Astrocyte (in vitro differentiated cells and primary cell): Measurements from ENCODE around the gene NOB1.

Experiments used
- EZH2 ChIP-seq: IDR thresholded peaks from 2 replicates; pipeline ENCODE4 v1.6.1; 2012; ENCODE audit warnings: mild to moderate bottlenecking, low read length, inconsistent platforms; ENCODE audit not compliant: insufficient read depth
- TF ChIP-seq, protein P1 (sequence below): IDR thresholded peaks from 2 replicates; pipeline ENCODE4 v1.5.1; 2011; ENCODE audit warnings: low read depth, mild to moderate bottlenecking, inconsistent platforms, low read length, moderate library complexity; ENCODE audit not compliant: insufficient read depth

DNA sequence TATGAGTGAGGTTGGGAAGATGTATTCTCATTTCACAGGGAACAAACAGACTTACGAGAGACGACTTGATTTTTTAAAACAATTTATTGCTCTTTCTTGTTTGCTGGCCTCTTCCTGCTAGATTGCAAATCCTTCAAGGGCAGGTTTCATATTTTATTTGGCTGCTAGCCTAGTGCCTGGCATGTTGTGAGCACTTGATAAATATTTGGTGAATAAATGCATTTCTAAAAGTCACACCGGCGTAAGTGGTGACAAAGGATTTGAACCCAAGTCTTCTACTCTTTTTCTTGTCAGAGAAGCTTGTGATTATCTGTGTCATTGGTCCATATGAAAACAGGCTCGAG is 8.8 kb upstream of the NOB1 start:
- TF ChIP-seq, protein P1, sequence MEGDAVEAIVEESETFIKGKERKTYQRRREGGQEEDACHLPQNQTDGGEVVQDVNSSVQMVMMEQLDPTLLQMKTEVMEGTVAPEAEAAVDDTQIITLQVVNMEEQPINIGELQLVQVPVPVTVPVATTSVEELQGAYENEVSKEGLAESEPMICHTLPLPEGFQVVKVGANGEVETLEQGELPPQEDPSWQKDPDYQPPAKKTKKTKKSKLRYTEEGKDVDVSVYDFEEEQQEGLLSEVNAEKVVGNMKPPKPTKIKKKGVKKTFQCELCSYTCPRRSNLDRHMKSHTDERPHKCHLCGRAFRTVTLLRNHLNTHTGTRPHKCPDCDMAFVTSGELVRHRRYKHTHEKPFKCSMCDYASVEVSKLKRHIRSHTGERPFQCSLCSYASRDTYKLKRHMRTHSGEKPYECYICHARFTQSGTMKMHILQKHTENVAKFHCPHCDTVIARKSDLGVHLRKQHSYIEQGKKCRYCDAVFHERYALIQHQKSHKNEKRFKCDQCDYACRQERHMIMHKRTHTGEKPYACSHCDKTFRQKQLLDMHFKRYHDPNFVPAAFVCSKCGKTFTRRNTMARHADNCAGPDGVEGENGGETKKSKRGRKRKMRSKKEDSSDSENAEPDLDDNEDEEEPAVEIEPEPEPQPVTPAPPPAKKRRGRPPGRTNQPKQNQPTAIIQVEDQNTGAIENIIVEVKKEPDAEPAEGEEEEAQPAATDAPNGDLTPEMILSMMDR = no peak
- TF ChIP-seq EZH2 = no peak
